GM21717 (cell line): ENCODE measurements around the gene YY1AP1.
A peak's percentile ranks its signal among the peaks of the same experiment; 100 is the strongest.
"Not testable (repeated sequence)": the region's sequence is repeated elsewhere in the genome, so short reads cannot be mapped to it uniquely, and the experiment has no call there.

ENCODE experiments used
- ATAC-seq: cut with Tn5 transposase; IDR thresholded peaks from one replicate; pipeline ENCODE4 v1.9.1; 2021; ENCODE audit warnings: mild to moderate bottlenecking, moderate library complexity; ENCODE audit not compliant: unreplicated experiment

The YY1AP1 gene, protein sequence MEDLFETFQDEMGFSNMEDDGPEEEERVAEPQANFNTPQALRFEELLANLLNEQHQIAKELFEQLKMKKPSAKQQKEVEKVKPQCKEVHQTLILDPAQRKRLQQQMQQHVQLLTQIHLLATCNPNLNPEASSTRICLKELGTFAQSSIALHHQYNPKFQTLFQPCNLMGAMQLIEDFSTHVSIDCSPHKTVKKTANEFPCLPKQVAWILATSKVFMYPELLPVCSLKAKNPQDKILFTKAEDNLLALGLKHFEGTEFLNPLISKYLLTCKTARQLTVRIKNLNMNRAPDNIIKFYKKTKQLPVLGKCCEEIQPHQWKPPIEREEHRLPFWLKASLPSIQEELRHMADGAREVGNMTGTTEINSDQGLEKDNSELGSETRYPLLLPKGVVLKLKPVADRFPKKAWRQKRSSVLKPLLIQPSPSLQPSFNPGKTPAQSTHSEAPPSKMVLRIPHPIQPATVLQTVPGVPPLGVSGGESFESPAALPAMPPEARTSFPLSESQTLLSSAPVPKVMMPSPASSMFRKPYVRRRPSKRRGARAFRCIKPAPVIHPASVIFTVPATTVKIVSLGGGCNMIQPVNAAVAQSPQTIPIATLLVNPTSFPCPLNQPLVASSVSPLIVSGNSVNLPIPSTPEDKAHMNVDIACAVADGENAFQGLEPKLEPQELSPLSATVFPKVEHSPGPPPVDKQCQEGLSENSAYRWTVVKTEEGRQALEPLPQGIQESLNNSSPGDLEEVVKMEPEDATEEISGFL

GRCh38 chr1:155688324-155689080 lies at the start of gene YY1AP1:
YY1AP1 (minus strand) TSS chr1:155688774; CDS start chr1:155680436, 8,338 bp downstream.
- peak; percentile 71 for ATAC-seq

- no peak for ATAC-seq
These were observed 40.7 kb upstream of the YY1AP1 start for GRCh38 chr1:155729031-155729898.

DNA sequence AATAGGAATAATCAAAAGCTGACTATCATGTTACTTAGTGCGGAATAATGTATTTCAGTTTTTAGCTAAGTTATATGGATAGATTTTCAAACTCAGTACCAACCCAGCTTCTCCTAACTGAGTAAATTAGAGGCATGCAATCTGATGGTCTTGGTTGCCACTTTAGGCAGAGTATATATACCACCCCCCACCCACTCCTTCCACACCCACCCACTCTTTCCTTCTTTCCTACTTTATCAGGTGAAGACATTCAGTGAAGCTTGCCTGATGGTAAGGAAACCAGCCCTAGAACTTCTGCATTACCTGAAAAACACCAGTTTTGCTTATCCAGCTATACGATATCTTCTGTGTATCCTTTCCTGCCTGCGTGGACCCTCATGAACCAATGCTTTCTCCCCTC lies 36.6 kb upstream of the YY1AP1 start:
- no peak for ATAC-seq

DNA sequence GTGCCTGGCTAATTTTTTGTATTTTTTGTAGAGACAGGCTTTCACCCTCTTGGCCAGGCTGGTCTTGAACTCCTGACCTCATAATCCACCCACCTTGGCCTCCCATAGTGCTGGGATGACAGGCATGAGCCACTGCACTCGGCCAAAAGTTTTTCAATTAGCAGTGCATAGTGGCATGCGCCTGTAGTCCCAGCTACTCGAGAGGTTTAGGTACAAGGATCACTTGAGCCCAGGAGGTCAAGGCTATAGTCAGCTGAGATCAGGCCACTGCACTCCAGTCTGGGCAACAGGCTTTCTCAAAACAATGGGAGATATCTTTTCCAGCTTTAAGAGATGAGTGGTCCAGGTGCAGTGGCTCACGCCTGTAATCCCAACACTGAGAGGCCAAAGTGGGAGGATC lies 31.1 kb upstream of the YY1AP1 start:
- ATAC-seq, result no peak

- not testable (repeated sequence) for ATAC-seq
These were observed 30.0 kb upstream of the YY1AP1 start for GRCh38 chr1:155718524-155719115.

- ATAC-seq, result peak; percentile 69
These were observed 28.5 kb upstream of the YY1AP1 start for GRCh38 chr1:155717041-155717440.

DNA sequence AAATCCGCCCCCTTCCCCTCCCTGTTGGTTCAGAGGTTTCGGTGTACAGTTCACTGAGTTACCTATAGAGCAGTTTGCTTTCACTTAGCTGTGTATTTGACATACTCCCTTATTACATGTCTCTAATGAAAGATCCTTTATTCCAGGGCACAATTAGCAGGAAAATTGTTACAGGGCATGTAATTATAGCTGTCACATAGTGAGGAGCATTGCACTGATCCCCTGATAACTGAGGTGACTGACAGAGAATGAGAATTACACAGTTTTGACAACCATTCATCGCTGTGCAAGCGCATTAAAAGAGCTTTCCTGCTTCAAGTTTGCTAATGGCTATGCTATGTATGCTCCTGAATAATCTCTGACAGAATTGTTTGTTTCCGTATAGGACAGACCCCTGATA lies 27.2 kb upstream of the YY1AP1 start:
- no peak for ATAC-seq

DNA sequence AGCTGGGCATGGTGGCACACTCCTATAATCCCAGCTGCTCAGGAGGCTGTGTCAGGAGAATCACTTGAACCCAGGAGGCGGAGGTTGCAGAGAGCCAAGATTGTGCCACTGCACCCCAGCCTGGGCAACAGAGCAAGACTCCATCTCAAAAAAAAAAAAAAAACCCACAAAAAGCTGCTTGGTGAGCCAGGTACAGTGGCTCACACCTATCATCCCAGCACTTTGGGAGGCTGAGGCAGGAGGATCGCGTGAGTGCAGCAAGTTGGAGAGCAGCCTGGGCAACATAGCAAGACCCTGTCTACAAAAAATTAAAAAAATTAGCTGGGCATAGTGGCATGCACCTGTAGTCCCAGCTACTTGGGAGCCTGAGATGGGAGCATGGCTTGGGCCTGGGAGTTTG lies 26.5 kb upstream of the YY1AP1 start:
- not testable (repeated sequence) for ATAC-seq

DNA sequence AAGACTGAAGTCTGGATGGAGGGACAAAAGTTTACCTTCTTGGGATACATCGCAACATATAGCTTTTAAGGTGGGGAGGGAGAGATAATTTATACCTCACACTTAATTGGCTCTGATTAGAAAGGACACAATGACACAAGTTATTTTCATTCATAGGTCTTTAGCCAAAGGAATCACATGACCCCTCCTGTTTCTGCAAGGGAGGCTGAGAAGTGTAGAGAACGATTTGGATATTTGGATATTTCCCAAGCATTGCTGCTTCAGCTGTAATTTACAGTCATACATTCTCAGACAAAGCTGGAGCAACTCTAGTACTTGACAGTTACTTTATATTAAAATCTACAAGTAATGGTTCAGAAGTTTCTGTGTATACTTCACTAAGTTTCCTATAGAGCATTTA lies 24.5 kb upstream of the YY1AP1 start:
- no peak for ATAC-seq

- ATAC-seq, result not testable (repeated sequence)
These were observed 24.1 kb upstream of the YY1AP1 start for GRCh38 chr1:155712636-155713035.

DNA sequence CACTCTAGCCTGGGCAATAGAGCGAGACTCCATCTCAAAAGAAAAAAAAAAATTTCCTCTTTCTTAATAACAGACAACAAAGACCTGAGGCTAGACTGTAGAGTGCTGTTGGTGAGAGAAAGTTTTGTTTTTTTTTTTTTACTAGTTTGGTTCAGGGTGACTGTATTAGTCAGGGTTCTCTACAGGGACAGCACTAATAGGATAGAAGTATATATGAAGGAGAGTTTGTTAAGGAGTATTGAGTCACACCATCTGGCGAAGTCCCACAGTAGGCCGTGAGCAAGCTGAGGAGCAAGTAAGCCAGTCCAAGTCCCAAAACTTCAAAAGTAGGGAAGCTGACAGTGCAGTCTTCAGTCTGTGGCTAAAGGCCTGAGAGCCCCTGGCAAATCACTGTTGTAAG lies 22.9 kb upstream of the YY1AP1 start:
- not testable (repeated sequence) for ATAC-seq

- no peak for ATAC-seq
These were observed 20.8 kb upstream of the YY1AP1 start for GRCh38 chr1:155709391-155709790.

DNA sequence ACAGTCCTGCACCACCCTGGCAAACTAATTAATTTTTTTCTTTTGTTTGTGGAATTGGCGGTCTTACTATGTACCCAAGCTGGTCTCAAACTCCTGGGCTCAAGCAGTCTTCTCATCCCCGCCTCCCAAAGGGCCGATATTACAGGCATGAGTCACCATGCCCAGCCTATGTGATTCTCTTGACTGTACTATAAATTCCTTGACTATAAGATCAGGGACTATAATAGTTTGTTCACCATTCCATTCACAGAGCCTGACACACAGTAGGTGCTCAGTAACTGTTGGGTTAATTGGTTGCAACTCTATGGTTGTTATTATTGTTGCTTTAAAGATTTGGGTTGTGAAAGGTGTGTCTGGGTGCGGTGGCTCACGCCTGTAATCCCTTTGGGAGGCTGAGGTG lies 17.6 kb upstream of the YY1AP1 start:
- ATAC-seq, result no peak

DNA sequence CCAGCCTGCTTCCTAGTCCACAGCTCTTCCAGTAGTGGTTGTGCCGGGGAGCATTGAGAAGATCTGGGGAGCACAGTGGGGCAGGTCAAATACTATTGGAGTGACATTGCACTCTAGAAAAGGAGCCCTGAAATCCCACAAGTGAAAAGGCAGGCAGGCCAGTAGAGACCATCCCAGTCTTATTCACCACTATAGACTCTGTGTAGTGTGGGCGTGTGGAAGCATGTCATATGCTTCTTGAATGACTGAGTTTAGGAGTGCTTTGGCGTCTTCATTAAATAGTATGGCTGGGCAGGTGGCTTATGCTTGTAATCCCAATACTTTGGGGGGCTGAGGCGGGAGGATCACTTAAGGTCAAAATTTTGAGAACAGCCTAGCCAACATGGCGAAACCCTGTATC lies 15.8 kb upstream of the YY1AP1 start:
- ATAC-seq, result not testable (repeated sequence)

DNA sequence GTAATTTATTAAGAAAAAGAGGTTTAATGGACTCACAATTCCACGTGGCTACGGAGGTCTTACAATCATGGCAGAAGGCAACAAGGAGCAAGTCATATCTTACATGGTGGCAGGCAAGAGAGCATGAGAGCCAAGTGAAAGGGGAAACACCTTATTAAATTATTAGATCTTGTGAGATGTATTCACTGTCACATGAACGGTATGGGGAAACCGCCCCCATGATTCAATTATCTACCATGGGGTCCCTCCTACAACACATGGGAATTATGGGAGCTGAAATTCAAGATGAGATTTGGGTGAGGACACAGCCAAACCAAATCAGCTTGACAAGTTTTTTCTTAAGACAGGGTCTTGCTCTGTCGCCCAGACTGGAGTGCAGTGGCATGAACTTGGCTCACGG lies 14.6 kb upstream of the YY1AP1 start:
- no peak for ATAC-seq

DNA sequence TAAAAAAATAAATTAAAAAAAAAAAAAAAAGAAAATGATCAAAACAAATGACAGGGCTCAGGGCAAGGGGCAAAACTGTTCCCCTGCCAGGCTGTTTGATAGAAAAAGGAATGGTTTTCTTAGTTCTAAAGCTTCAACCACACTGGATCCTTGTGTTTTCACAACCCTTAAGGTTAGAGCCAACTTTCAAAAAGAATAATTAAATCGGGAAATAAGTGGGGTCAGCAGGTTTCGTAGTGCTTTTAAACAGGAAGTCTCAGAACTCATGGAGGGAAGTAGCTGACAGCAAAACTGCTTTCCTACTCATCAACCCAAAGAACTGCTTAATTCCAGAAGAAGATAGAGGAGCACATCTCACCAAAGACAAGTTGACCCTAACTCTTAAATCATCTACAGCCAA lies 13.1 kb upstream of the YY1AP1 start:
- not testable (repeated sequence) for ATAC-seq

DNA sequence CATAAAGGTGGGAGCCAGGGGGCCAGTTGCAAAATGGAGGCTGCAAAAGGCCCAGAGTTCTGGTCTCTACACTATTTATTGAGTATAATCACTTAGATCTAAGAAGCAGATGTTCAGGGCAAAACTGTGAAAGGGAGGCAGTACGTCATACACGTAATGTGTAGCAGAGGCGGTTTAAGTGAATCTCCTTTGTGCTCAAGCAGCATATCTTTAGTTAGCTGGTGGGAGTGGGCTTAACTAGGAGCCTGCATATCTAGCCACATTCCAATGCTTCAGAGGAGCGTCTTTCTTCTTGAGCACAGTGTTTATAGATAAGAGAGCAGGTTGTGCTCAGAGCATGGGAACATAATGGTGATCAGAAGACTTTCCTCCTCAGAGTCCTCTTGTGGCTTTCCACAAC lies 10.5 kb upstream of the YY1AP1 start:
- not testable (repeated sequence) for ATAC-seq

DNA sequence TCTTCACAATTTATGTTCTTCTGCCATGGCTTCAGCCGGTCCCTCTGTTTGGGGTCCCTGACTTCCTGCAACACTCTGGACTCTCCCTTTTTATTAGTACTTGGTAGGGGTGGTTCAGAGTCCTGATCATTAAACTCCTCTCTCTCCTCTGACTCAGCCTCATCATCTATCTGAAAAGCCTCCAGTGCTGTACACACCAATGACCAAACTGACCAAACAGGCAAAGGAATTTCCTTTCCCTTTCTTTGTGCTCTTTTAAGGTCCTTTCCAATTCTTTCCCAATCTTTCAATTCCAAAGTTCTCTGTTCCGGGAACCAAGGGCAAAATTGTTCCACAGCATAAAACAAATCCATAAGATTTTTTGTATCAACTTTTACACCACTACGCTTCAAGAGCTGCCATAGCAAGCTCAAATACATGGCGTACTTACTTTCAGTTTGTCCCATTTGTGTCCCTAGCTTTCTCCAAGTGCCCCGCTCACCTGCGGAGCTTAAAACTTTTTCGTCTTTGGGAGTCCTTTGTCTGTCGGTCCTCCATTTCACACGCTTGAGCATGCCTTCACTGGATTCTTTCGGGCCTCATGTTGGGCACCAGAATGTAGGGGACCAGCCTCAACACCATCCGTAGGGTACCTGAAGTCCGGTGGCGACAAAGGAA lies 9.9 kb upstream of the YY1AP1 start:
- no peak for ATAC-seq

DNA sequence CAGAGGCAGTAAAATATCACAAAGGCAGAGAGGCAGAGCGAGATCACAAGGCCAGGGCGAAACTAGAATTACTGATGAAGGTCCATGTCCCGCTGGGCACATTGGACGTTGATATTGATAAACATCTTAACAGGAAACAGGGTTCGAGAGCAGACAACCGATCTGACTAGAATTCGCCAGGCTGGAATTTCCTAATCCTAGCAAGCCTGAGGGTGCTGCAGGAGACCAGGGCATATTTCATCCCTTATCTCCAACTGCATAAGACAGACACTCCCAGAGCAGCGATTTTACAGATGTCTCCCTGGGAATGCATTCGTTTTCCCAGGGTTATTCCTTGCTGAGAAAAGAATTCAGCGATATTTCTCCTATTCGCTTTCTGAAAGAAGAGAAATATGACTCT lies 9.0 kb upstream of the YY1AP1 start:
- not testable (repeated sequence) for ATAC-seq

- ATAC-seq, result no peak
These were observed 8.5 kb upstream of the YY1AP1 start for GRCh38 chr1:155697046-155697445.
